HCT116 (cell line): Measurements from ENCODE around the gene KLHL34. TPM values are rescaled to one million over a fixed set of nuclear protein-coding genes. Genes with fewer than 3 reads are reported as not detected.

ENCODE experiments used
- ATAC-seq: fragments of 200-7000 bp; cut with Tn5 transposase; 2 replicates; pipeline ENCODE4 v1.9.1; 2020; ENCODE audit warnings: mild to moderate bottlenecking, moderate library complexity
- BruUV-seq: library from RNA; stranded (reverse); fragments of 400-500 nt; replicated peaks from 2 replicates; lab custom pipeline; 2021; lab: Mats Ljungman, UMichigan
- CTCF ChIA-PET: fragments of 300-600 bp; sonication (Branson Sonifier 250); formaldehyde crosslinking; loops from one replicate; lab custom pipeline; 2021; ENCODE audit warnings: antibody characterized with exemption; lab: Charles Lee
- POLR2A ChIA-PET: fragments of 300-600, 350-600 bp; sonication (Branson Sonifier 250); formaldehyde crosslinking; loops from one replicate; lab custom pipeline; 2021; ENCODE audit warnings: antibody characterized with exemption; lab: Charles Lee
- RAD21 ChIA-PET, 2 experiments: fragments of 300-600 bp; sonication (Branson Sonifier 250); formaldehyde crosslinking; loops; one replicate each; lab custom pipeline; 2023; ENCODE audit warnings: low total read pairs in 2 of 2; ENCODE audit not compliant: uncharacterized antibody in 2 of 2, unreplicated experiment in 2 of 2, low non-redundant PET in 1 of 2; lab: Charles Lee
- DNase-seq: peaks from one replicate; pipeline ENCODE4 v3.0.0-alpha.2; 2010; ENCODE audit warnings: low read depth, low spot score
- H2AFZ ChIP-seq: fragments of 200-600 bp; shearing (Covaris generic), sonication (generic); 2 replicates; pipeline ENCODE4 v1.6.1; 2017; ENCODE audit warnings: low read depth, mixed run types, mixed read lengths, antibody characterized with exemption, low read length; ENCODE audit not compliant: poor library complexity, severe bottlenecking
- H3K27ac ChIP-seq: 2 replicates; pipeline ENCODE4 v1.5.1; 2012; ENCODE audit warnings: low read depth, low read length
- H3K27me3 ChIP-seq: fragments of 200-600 bp; sonication (generic); 2 replicates; pipeline ENCODE4 v1.6.1; 2016; ENCODE audit warnings: mixed run types, low read length, mixed read lengths; ENCODE audit not compliant: insufficient read depth
- H3K36me3 ChIP-seq, 2 experiments: fragments of 200-500 bp in 1 of 2; fragments of 200-600 bp in 1 of 2; sonication (Bioruptor generic) in 1 of 2; sonication (generic) in 1 of 2; 2 replicates each; pipeline versions ENCODE4 v1.5.1 to v1.6.1; 2014 to 2016; ENCODE audit warnings: low read length in 2 of 2, inconsistent platforms in 1 of 2, mixed read lengths in 1 of 2, mixed run types in 1 of 2; ENCODE audit not compliant: insufficient read depth in 2 of 2, control insufficient read depth in 1 of 2
- H3K4me1 ChIP-seq, 2 experiments: fragments of 200-600 bp in 1 of 2; sonication (generic) in 1 of 2; 2 replicates each; pipeline versions ENCODE4 v1.5.1 to v1.6.1; 2012 to 2017; ENCODE audit warnings: low read length in 2 of 2, inconsistent platforms in 1 of 2, mild to moderate bottlenecking in 1 of 2, mixed read lengths in 1 of 2, mixed run types in 1 of 2, moderate library complexity in 1 of 2; ENCODE audit not compliant: insufficient read depth in 2 of 2, control insufficient read depth in 1 of 2
- H3K4me2 ChIP-seq: fragments of 200-600 bp; sonication (generic); 2 replicates; pipeline ENCODE4 v1.6.1; 2017; ENCODE audit warnings: mixed run types, low read length, mixed read lengths
- H3K4me3 ChIP-seq, 2 experiments: fragments of 200-600 bp in 1 of 2; sonication (generic) in 1 of 2; replicated peaks in 1 of 2; 2 replicates each; pipeline ENCODE4 v1.5.1; 2011 to 2016; ENCODE audit warnings: low read length in 2 of 2, control low read depth in 1 of 2, low read depth in 1 of 2, mild to moderate bottlenecking in 1 of 2, mixed read lengths in 1 of 2, mixed run types in 1 of 2
- H3K79me2 ChIP-seq: fragments of 200-600 bp; sonication (generic); 2 replicates; pipeline ENCODE4 v1.6.1; 2017; ENCODE audit warnings: mild to moderate bottlenecking, mixed run types, low read length, moderate library complexity, mixed read lengths; ENCODE audit not compliant: insufficient read depth
- H3K9ac ChIP-seq: fragments of 200-600 bp; sonication (generic); 2 replicates; pipeline ENCODE4 v1.6.1; 2016; ENCODE audit warnings: low read length, mixed read lengths
- H3K9me2 ChIP-seq: fragments of 200-600 bp; sonication (generic), shearing (Covaris generic); 2 replicates; pipeline ENCODE4 v1.6.1; 2017; ENCODE audit warnings: mixed run types, mild to moderate bottlenecking, moderate library complexity; ENCODE audit not compliant: insufficient read depth
- H3K9me3 ChIP-seq, 2 experiments: fragments of 200-500 bp in 1 of 2; fragments of 200-600 bp in 1 of 2; sonication (Bioruptor generic) in 1 of 2; sonication (generic) in 1 of 2; 2 replicates each; pipeline ENCODE4 v1.6.1; 2014 to 2017; ENCODE audit warnings: low read length in 2 of 2, mixed read lengths in 2 of 2, inconsistent platforms in 1 of 2, low read depth in 1 of 2, mild to moderate bottlenecking in 1 of 2, mixed run types in 1 of 2, moderate library complexity in 1 of 2; ENCODE audit not compliant: control insufficient read depth in 1 of 2, insufficient read depth in 1 of 2
- H4K20me1 ChIP-seq: fragments of 200-600 bp; sonication (generic), shearing (Covaris generic); 2 replicates; pipeline ENCODE4 v1.6.1; 2017; ENCODE audit warnings: mixed run types, mild to moderate bottlenecking, moderate library complexity; ENCODE audit not compliant: insufficient read depth
- CBX3 ChIP-seq: IDR thresholded peaks from 2 replicates; pipeline ENCODE4 v1.6.1; 2012; ENCODE audit warnings: low read depth
- CEBPB ChIP-seq: IDR thresholded peaks from 2 replicates; pipeline ENCODE4 v1.6.1; 2012; ENCODE audit warnings: low read depth
- EZH2 ChIP-seq: fragments of 200-600 bp; sonication (generic); IDR thresholded peaks from 2 replicates; pipeline ENCODE4 v1.6.1; 2017; ENCODE audit warnings: antibody characterized with exemption, mixed run types
- EZH2phosphoT487 ChIP-seq: fragments of 200-600 bp; IDR thresholded peaks from 2 replicates; pipeline ENCODE4 v1.6.1; 2018; ENCODE audit warnings: antibody characterized with exemption, borderline replicate concordance
- FOSL1 ChIP-seq: IDR thresholded peaks from 2 replicates; pipeline ENCODE4 v1.6.1; 2012; ENCODE audit warnings: low read depth
- JUND ChIP-seq: IDR thresholded peaks from 2 replicates; pipeline ENCODE4 v1.6.1; 2012
- POLR2A ChIP-seq: IDR thresholded peaks from 2 replicates; pipeline ENCODE4 v1.7.0; 2011; ENCODE audit warnings: borderline replicate concordance; ENCODE audit not compliant: insufficient read depth, insufficient read length; ENCODE audit errors: extremely low read depth
- POLR2AphosphoS5 ChIP-seq: IDR thresholded peaks from 2 replicates; pipeline ENCODE4 v1.6.1; 2011; ENCODE audit warnings: mild to moderate bottlenecking, low read depth, low read length, moderate library complexity
- RAD21 ChIP-seq: IDR thresholded peaks from 2 replicates; pipeline ENCODE4 v1.6.1; 2012; ENCODE audit warnings: low read depth, mild to moderate bottlenecking
- REST ChIP-seq: IDR thresholded peaks from 2 replicates; pipeline ENCODE4 v1.6.1; 2012; ENCODE audit warnings: low read depth
- SIN3A ChIP-seq: IDR thresholded peaks from 2 replicates; pipeline ENCODE4 v1.6.1; 2012; ENCODE audit warnings: low read depth
- SRF ChIP-seq: IDR thresholded peaks from 2 replicates; pipeline ENCODE4 v1.6.1; 2012; ENCODE audit warnings: low read depth
- TCF7L2 ChIP-seq: IDR thresholded peaks from 2 replicates; pipeline ENCODE4 v1.7.0; 2011; ENCODE audit warnings: borderline replicate concordance, inconsistent platforms; ENCODE audit not compliant: insufficient read depth, insufficient read length; ENCODE audit errors: extremely low read depth
- YY1 ChIP-seq: IDR thresholded peaks from 2 replicates; pipeline ENCODE4 v1.6.1; 2011; ENCODE audit warnings: low read length, low read depth, moderate library complexity, mild to moderate bottlenecking; ENCODE audit not compliant: insufficient replicate concordance; ENCODE audit errors: extremely low read depth
- ZFX ChIP-seq: fragments of 450-650 bp; IDR thresholded peaks from 2 replicates; pipeline ENCODE4 v1.6.1; 2017
- ZNF274 ChIP-seq: fragments of 200-500 bp; sonication (Bioruptor generic); IDR thresholded peaks from 2 replicates; pipeline ENCODE4 v1.6.1; 2014; ENCODE audit warnings: mild to moderate bottlenecking, low read depth, low read length, inconsistent platforms
- intact Hi-C: fragments of 100-400 bp; cut with micrococcal nuclease; formaldehyde crosslinking; loops from 2 replicates; pipeline ENCODE4 v1.10.0; 2022
- total RNA-seq: library from RNA; stranded (reverse); gene quantifications from one replicate; pipeline ENCODE4 v1.2.1, GENCODE V29; 2021; ENCODE audit not compliant: unreplicated experiment
- TF ChIP-seq, protein P1 (sequence below): IDR thresholded peaks from 2 replicates; pipeline ENCODE4 v1.6.1; 2012
- TF ChIP-seq, protein P2 (sequence below): IDR thresholded peaks from 2 replicates; pipeline ENCODE4 v1.6.1; 2012

KLHL34 gene
- total RNA-seq, 1 experiment from 2014 or later = not detected

DNA sequence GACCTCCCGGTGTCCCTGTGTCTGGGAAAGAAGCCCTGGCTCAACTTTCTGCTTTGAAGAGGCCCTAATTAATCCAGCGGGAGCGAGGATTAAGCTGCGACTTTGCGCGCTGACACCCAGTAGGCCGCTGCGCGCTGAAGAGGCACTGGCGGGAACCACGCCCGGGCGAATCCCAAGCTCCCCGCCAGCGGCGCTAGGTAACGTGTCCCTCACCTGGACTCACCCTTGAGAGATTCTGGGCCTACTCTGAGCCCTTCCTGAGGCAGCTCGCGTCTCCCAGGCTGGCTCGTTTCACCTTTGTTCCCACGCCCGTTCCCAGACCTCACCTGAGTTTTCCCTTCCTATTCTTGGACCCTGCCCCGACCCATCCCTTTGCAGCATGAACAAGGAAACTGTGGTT, 616 bp upstream of the KLHL34 start (continued):
- no peak for TF ChIP-seq FOSL1
- TF ChIP-seq RAD21 = no peak
- TF ChIP-seq, protein P1, sequence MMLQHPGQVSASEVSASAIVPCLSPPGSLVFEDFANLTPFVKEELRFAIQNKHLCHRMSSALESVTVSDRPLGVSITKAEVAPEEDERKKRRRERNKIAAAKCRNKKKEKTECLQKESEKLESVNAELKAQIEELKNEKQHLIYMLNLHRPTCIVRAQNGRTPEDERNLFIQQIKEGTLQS = no peak
- TF ChIP-seq CEBPB = no peak
- no peak for TF ChIP-seq POLR2AphosphoS5

DNA sequence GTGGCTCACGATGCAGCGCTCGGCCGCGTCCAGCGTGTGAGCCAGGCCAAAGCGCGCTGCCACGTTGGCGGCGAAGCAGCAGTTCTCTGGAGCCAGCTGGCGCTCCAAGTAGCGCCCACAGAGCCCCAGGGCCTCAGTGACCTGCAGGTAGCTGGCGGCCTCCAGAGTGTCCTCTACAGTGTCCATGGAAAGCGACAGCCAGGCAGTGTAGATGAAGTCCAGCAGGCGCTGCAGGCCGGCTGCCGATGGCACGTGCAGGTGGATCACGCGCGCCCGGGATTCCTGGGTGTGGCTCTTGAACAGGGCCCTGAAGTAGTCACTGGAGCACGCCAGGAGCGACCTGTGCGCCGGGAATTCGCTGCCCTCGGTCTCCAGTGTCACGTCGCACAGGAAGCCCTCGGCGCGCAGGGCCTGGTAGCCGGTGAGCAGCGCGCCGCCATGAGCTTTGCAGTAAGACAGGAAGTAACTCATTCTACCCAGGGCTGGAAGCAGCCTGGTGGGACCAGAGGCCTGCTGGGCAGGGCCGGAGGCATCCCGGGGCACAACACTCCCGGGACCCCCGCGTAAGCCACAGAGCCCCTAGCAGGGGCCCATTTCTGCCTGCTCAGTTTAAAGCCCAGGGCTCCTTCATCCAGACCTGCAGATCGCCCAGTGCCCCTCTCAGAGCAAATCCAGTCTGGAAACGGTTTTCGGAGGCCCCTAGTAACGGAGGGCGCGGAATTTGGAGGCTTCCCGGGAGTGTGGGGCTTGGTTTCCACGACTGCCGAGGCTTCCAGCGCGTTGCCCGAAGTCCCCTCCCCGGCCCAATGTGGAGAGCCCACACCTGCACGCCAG, 595 bp downstream of the KLHL34 start:
- ChIA-PET POLR2A (no interaction called here), RAD21 (no interaction called here), CTCF (no interaction called here)
- intact Hi-C loops = no loop called here
- Histone ChIP-seq H3K4me3 (no peak overlapping the region), H3K9me2 (no peaks in the 10 kb centered on the region), H3K27ac (no peak overlapping the region), H3K4me2 (no peak overlapping the region), H2AFZ (no peak overlapping the region), H3K79me2 (no peaks in the 10 kb centered on the region), H3K9me3 (no peaks in the 10 kb centered on the region), H3K4me1 (no peaks in the 10 kb centered on the region), H3K27me3 (no peaks in the 10 kb centered on the region), H3K9ac (no peak overlapping the region), H3K36me3 (no peaks in the 10 kb centered on the region), H4K20me1 (no peaks in the 10 kb centered on the region)
- TF ChIP-seq YY1 = no peak
- no peak for TF ChIP-seq SIN3A
- TF ChIP-seq ZFX = no peak
- TF ChIP-seq POLR2A = no peak
- no peak for TF ChIP-seq EZH2
- TF ChIP-seq, protein P1 = no peak
- TF ChIP-seq, protein P2, sequence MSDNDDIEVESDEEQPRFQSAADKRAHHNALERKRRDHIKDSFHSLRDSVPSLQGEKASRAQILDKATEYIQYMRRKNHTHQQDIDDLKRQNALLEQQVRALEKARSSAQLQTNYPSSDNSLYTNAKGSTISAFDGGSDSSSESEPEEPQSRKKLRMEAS = no peak
- no peak for TF ChIP-seq REST
- no peak for TF ChIP-seq ZNF274
- TF ChIP-seq CBX3 = no peak
- TF ChIP-seq EZH2phosphoT487 = no peak
- TF ChIP-seq RAD21 = no peak
- no peak for TF ChIP-seq CEBPB
- TF ChIP-seq TCF7L2 = no peak
- TF ChIP-seq SRF = no peak
- no peak for TF ChIP-seq JUND
- TF ChIP-seq FOSL1 = no peak
- DNase-seq (no peak), ATAC-seq (no peak)
- BruUV-seq = no TSS peak
